Ovary (tissue), 3 donors: ENCODE measurements around the gene CAPN5.

Experiments used
- POLR2A ChIP-seq: fragments of 450-650 bp; IDR thresholded peaks from one replicate; pipeline ENCODE4 v1.6.1; 2017; ENCODE audit warnings: antibody characterized with exemption, mild to moderate bottlenecking, moderate library complexity
- TF ChIP-seq, protein P1 (sequence below), 3 donors: fragments of 450-650 bp in 2 of 3; fragments of 200-600 bp in 1 of 3; IDR thresholded peaks; one replicate each; pipeline versions ENCODE4 v1.5.1 to v1.8.0; 2016 to 2022; ENCODE audit warnings: antibody characterized with exemption in 3 of 3, mild to moderate bottlenecking in 1 of 3
- donor health status: DM: no; HTN: no; CAD: no.

DNA sequence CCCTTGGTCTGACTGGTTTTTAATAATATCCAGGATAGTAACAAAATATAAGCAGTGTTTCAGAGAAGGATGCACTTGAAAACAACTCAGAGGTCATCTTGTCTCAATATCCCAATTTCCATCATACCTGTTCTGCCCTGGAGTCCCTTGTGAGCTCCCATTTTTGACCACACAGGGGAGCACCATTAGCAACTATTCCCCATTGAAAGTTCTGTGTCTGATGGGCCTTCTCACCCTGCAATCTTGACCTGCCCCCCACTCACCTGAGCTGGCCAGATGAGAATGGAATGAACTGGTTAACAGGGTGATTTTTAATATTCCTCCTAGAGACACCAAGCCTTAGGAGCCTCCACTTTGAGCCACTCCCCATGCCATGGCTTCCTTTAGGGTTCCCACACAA, 3.8 kb upstream of the CAPN5 start:
- TF ChIP-seq, protein P1, sequence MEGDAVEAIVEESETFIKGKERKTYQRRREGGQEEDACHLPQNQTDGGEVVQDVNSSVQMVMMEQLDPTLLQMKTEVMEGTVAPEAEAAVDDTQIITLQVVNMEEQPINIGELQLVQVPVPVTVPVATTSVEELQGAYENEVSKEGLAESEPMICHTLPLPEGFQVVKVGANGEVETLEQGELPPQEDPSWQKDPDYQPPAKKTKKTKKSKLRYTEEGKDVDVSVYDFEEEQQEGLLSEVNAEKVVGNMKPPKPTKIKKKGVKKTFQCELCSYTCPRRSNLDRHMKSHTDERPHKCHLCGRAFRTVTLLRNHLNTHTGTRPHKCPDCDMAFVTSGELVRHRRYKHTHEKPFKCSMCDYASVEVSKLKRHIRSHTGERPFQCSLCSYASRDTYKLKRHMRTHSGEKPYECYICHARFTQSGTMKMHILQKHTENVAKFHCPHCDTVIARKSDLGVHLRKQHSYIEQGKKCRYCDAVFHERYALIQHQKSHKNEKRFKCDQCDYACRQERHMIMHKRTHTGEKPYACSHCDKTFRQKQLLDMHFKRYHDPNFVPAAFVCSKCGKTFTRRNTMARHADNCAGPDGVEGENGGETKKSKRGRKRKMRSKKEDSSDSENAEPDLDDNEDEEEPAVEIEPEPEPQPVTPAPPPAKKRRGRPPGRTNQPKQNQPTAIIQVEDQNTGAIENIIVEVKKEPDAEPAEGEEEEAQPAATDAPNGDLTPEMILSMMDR (IDR thresholded peaks at IDR 0.05) = no peak
- TF ChIP-seq POLR2A = no peak
